Adrenal gland (tissue), 12 donors: ENCODE measurements around the gene NUDT3. TPM values are rescaled to one million over a fixed set of nuclear protein-coding genes. Genes with fewer than 3 reads are reported as not detected.
A peak's percentile ranks its signal among the peaks of the same experiment; 100 is the strongest.

Experiments
- DNase-seq, 7 donors: peaks; one replicate each; pipeline ENCODE4 v3.0.0-alpha.2; 2019 to 2020
- H3K27ac ChIP-seq, 5 donors: fragments of 200-600 bp; sonication (generic) in 4 of 5; 1 replicate in 3 of 5; 2 replicates in 2 of 5; pipeline versions ENCODE4 v1.5.1 to v1.8.0; 2016 to 2020; ENCODE audit warnings: mild to moderate bottlenecking in 1 of 5
- H3K27me3 ChIP-seq: fragments of 200-600 bp; 2 replicates; pipeline ENCODE4 v1.8.0; 2021
- H3K36me3 ChIP-seq, 2 donors: fragments of 200-600 bp; replicated peaks in 1 of 2; 1 replicate in 1 of 2; 2 replicates in 1 of 2; pipeline versions ENCODE4 v1.5.1 to v1.8.0; 2018 to 2022
- H3K4me1 ChIP-seq, 2 donors: fragments of 200-600 bp; replicated peaks in 1 of 2; 1 replicate in 1 of 2; 2 replicates in 1 of 2; pipeline versions ENCODE4 v1.5.1 to v1.8.0; 2018 to 2021
- H3K4me3 ChIP-seq, 4 donors: fragments of 200-600 bp; sonication (generic) in 3 of 4; one replicate each; pipeline ENCODE4 v1.5.1; 2016 to 2018
- H3K9me3 ChIP-seq, 3 donors: fragments of 200-600 bp; sonication (generic) in 1 of 3; replicated peaks in 1 of 3; 1 replicate in 2 of 3; 2 replicates in 1 of 3; pipeline versions ENCODE4 v1.5.1 to v1.8.0; 2016 to 2021
- CTCF ChIP-seq, 6 experiments: fragments of 450-650 bp in 4 of 6; fragments of 200-600 bp in 2 of 6; sonication (generic) in 1 of 6; IDR thresholded peaks; 1 replicate in 5 of 6; 2 replicates in 1 of 6; pipeline versions ENCODE4 v1.5.1 to v1.8.0; 2016 to 2021; ENCODE audit warnings: antibody characterized with exemption in 6 of 6, mild to moderate bottlenecking in 2 of 6, moderate library complexity in 1 of 6
- POLR2A ChIP-seq, 2 donors: fragments of 450-650 bp; IDR thresholded peaks; one replicate each; pipeline ENCODE4 v1.6.1; 2017; ENCODE audit warnings: antibody characterized with exemption in 2 of 2, mild to moderate bottlenecking in 2 of 2, moderate library complexity in 1 of 2
- WGBS, 4 donors: extraction: QIAGEN DNeasy Blood & Tissue Kit in 2 of 4; methylation state at CpG; one replicate each; pipeline versions ENCODE4 v1.1.5 to v1.1.7; 2013 to 2017; 5-methylcytosine and 5-hydroxymethylcytosine counted together
- intact Hi-C, 2 donors: fragments of 100-400 bp; cut with DNase I; formaldehyde crosslinking; loops; one replicate each; pipeline versions ENCODE4 v1.14.1 to v1.15.0; 2022 to 2023
- microRNA-seq, 3 donors: library from miRNA; unstranded; fragments of <30 nt; microRNA quantifications; one replicate each; pipeline ENCODE4, GENCODE V29; 2017 to 2020
- polyA plus RNA-seq, 3 donors: library from polyadenylated mRNA; stranded (reverse); fragments of 200-250 nt in 2 of 3; fragments of 350-450 nt in 1 of 3; fragmentation: Illumina TruSeq in 1 of 3; extraction: RNeasy Lipid Tissue Mini Kit (QIAGEN cat#74804) in 1 of 3; gene quantifications; one replicate each; pipeline ENCODE4 v1.2.3, GENCODE V29; 2013 to 2014
- small RNA-seq, 2 donors: library from RNA; depleted of rRNA; stranded (forward); fragments of <200 nt; gene quantifications; one replicate each; pipeline ENCODE3, GENCODE V24; 2016
- total RNA-seq, 9 donors: library from RNA; depleted of rRNA in 4 of 9; stranded (reverse); fragments of >200 nt in 4 of 9; fragments of 120-200 nt in 1 of 9; fragmentation: NEBNext Ultra II Directional in 1 of 9; extraction: Animal tissue kit (Norgen Biotek cat#: 25700) in 1 of 9; gene quantifications; one replicate each; pipeline versions ENCODE4 v1.1.0 to v1.2.4, GENCODE V29; 2013 to 2023
- donor health status: healthy with polysubstance abuse.
- donor health status: Bipolar disorder and iron deficiency.
- donor health status: DM: yes; HTN: yes; CAD: no.
- donor health status: DM: no; HTN: no; CAD: no.
- donor health status: DM: no; HTN: no; CAD: no.
- donor health status: DM: yes; HTN: yes; CAD: no.

The NUDT3 gene
- total and polyA plus RNA-seq, 12 donors, result 18.2 to 56.3 (median 40.9) TPM

GRCh38 chr6:34230653-34231371 lies 161.7 kb downstream of the NUDT3 start:
- Histone ChIP-seq H3K4me3 (no peak overlapping the region), H3K36me3 (no peaks in the 10 kb centered on the region), H3K9me3 (no peaks in the 10 kb centered on the region), H3K27me3 (no peaks in the 10 kb centered on the region), H3K4me1 (peaks cover 0 to 4% of the 10 kb centered on the region in 2 donors), H3K27ac (no peak overlapping the region)
- TF ChIP-seq POLR2A (IDR thresholded peaks at IDR 0.05) (no peak), CTCF (IDR thresholded peaks at IDR 0.05) (no peak)
- peak in 1 of 7 donors; percentile 7 for DNase-seq
- intact Hi-C loops, result loop anchor here in 1 of 2 donors (5.0 kb wide), 1 partner anchor 34 kb away; no protein-coding TSS in a partner anchor
- WGBS, 4 donors, result 79 to 85% (median 83%) methylated on average over 4 to 5 of the region's 5 CpGs

GRCh38 chr6:34229877-34230276 lies 162.6 kb downstream of the NUDT3 start:
- TF ChIP-seq POLR2A (IDR thresholded peaks at IDR 0.05), result no peak
- no peak for TF ChIP-seq CTCF (IDR thresholded peaks at IDR 0.05)
- DNase-seq, result no peak
- H3K27ac ChIP-seq, result no peak overlapping the region
- H3K4me3 ChIP-seq, result no peak overlapping the region
- no peaks in the 10 kb centered on the region for H3K27me3 ChIP-seq
- 95 to 97% (median 96%) methylated on average over 8 of the region's 8 CpGs for WGBS, 4 donors
- intact Hi-C loops, result loop anchor here in 1 of 2 donors (5.0 kb wide), 1 partner anchor 33 kb away; no protein-coding TSS in a partner anchor
- H3K36me3 ChIP-seq, result no peaks in the 10 kb centered on the region
- H3K4me1 ChIP-seq, result no peaks in the 10 kb centered on the region
- H3K9me3 ChIP-seq, result no peaks in the 10 kb centered on the region

Small RNA genes within 50 kb of the gene (microRNA-seq; reads per million reads assigned to microRNA genes)
- gene MIR6835, result 0 reads per million in 3 donors

Small RNA genes within 50 kb of the gene (small RNA-seq; reads per million reads assigned to genes)
- 0 reads per million in 2 donors for gene MIR6835

Other genes starting within 250 kb of the NUDT3 start
- gene GRM4, start 246.6 kb downstream of the NUDT3 start, total RNA-seq, result under 1 TPM in 1 of 9 donors, not detected in 8; 0.06 TPM
- not detected for gene GRM4, start 246.6 kb downstream of the NUDT3 start, polyA plus RNA-seq
- gene HMGA1, start 155.8 kb downstream of the NUDT3 start, total RNA-seq, result 10 to 100 TPM in 6 of 9 donors, 1 to 10 TPM in 3; 3.6 to 27.0 (median 12.2) TPM
- 10 to 100 TPM in 1 of 3 donors, 1 to 10 TPM in 2; 6.6 to 13.3 (median 7.1) TPM for gene HMGA1, start 155.8 kb downstream of the NUDT3 start, polyA plus RNA-seq
- 10 to 100 TPM; 21.4 to 53.7 (median 31.2) TPM for gene SMIM29, start 143.7 kb downstream of the NUDT3 start, total RNA-seq
- 100 to 1,000 TPM in 2 of 3 donors, 1 to 10 TPM in 1; 9.7 to 122 (median 109) TPM for gene SMIM29, start 143.7 kb downstream of the NUDT3 start, polyA plus RNA-seq
- gene RPS10, start 33.4 kb upstream of the NUDT3 start, total RNA-seq, result 1,000 to 10,000 TPM; 1,048 to 3,093 (median 2,202) TPM
- 1,000 to 10,000 TPM in 2 of 3 donors, 100 to 1,000 TPM in 1; 937 to 2,565 (median 2,238) TPM for gene RPS10, start 33.4 kb upstream of the NUDT3 start, polyA plus RNA-seq
- gene PACSIN1, start 73.4 kb upstream of the NUDT3 start, total RNA-seq, result 1 to 10 TPM in 3 of 9 donors, under 1 TPM in 4, not detected in 2; 0.19 to 2.9 (median 0.68) TPM
- gene PACSIN1, start 73.4 kb upstream of the NUDT3 start, polyA plus RNA-seq, result 1 to 10 TPM in 1 of 3 donors, under 1 TPM in 2; 0.68 to 1.0 (median 0.77) TPM
- under 1 TPM in 3 of 9 donors, not detected in 6; 0.06 to 0.14 (median 0.14) TPM for gene SPDEF, start 163.7 kb upstream of the NUDT3 start, total RNA-seq
- gene SPDEF, start 163.7 kb upstream of the NUDT3 start, polyA plus RNA-seq, result under 1 TPM in 1 of 3 donors, not detected in 2; 0.13 TPM